Measurements from ENCODE around the gene DUOXA2.

DUOXA2 gene

GRCh38 chr15:45106002-45106790 lies 7.9 kb upstream of the DUOXA2 start:
- Histone ChIP-seq H3K27ac (ENCODE audit: low read depth, low read length) (no peak overlapping the region), H2BK15ac (replicated peaks; ENCODE audit: low read depth) (no peak overlapping the region), H3K4me2 (ENCODE audit: low read length) (no peak overlapping the region), H2AK5ac (ENCODE audit: low read length) (no peak overlapping the region), H3K4me1 (ENCODE audit: control insufficient read depth, low read depth, low read length) (no peaks in the 10 kb centered on the region), H3K23ac (ENCODE audit: low read length) (no peak overlapping the region), H3K18ac (ENCODE audit: low read length) (no peak overlapping the region), H3K56ac (ENCODE audit: low read length) (no peak overlapping the region), H3K36me3 (ENCODE audit: control insufficient read depth, insufficient read depth, low read length) (no peaks in the 10 kb centered on the region), H2BK120ac (ENCODE audit: low read depth, low read length) (no peak overlapping the region), H3K27me3 (ENCODE audit: insufficient read depth, low read length, poor library complexity) (peaks cover 13% of the 10 kb centered on the region), H3K79me1 (ENCODE audit: low read length) (no peaks in the 10 kb centered on the region), H2BK5ac (ENCODE audit: low read length) (no peak overlapping the region), H3K9ac (ENCODE audit: low read length) (no peak overlapping the region), H4K8ac (ENCODE audit: low read depth, low read length) (no peak overlapping the region), H3K4ac (ENCODE audit: low read depth, low read length) (no peak overlapping the region), H4K5ac (ENCODE audit: low read length) (no peak overlapping the region), H3K4me3 (ENCODE audit: low read length) (no peak overlapping the region), H3K79me2 (ENCODE audit: control insufficient read depth, insufficient read depth, low read length) (no peaks in the 10 kb centered on the region)
- no peak for DNase-seq
- whole genome bisulfite sequencing (ENCODE audit: extremely low coverage, insufficient coverage, low lambda C conversion rate) = no CpG with 5 or more reads among the region's 15 CpGs

- no peak overlapping the region for H3K27ac ChIP-seq (ENCODE audit: low read depth, low read length)
- H3K9ac ChIP-seq (ENCODE audit: low read length) = no peak overlapping the region
- no peak overlapping the region for H2BK120ac ChIP-seq (ENCODE audit: low read depth, low read length)
- no peak overlapping the region for H3K4ac ChIP-seq (ENCODE audit: low read depth, low read length)
- no peak overlapping the region for H3K4me3 ChIP-seq (ENCODE audit: low read length)
- no peak overlapping the region for H3K23ac ChIP-seq (ENCODE audit: low read length)
- no CpG with 5 or more reads among the region's 10 CpGs for WGBS (ENCODE audit: extremely low coverage, insufficient coverage, low lambda C conversion rate)
- H2BK15ac ChIP-seq (replicated peaks; ENCODE audit: low read depth) = no peak overlapping the region
- H3K79me1 ChIP-seq (ENCODE audit: low read length) = no peaks in the 10 kb centered on the region
- no peak overlapping the region for H2BK5ac ChIP-seq (ENCODE audit: low read length)
- no peak overlapping the region for H3K56ac ChIP-seq (ENCODE audit: low read length)
- no peak overlapping the region for H3K18ac ChIP-seq (ENCODE audit: low read length)
- H3K36me3 ChIP-seq (ENCODE audit: control insufficient read depth, insufficient read depth, low read length) = no peaks in the 10 kb centered on the region
- no peak overlapping the region for H3K4me2 ChIP-seq (ENCODE audit: low read length)
- DNase-seq = no peak
- H2AK5ac ChIP-seq (ENCODE audit: low read length) = no peak overlapping the region
- no peak overlapping the region for H4K8ac ChIP-seq (ENCODE audit: low read depth, low read length)
- H3K4me1 ChIP-seq (ENCODE audit: control insufficient read depth, low read depth, low read length) = no peaks in the 10 kb centered on the region
- no peaks in the 10 kb centered on the region for H3K79me2 ChIP-seq (ENCODE audit: control insufficient read depth, insufficient read depth, low read length)
- H4K5ac ChIP-seq (ENCODE audit: low read length) = no peak overlapping the region
- peaks cover 28% of the 10 kb centered on the region for H3K27me3 ChIP-seq (ENCODE audit: insufficient read depth, low read length, poor library complexity)
Observed at GRCh38 chr15:45107941-45108630, 6.0 kb upstream of the DUOXA2 start.

DNA sequence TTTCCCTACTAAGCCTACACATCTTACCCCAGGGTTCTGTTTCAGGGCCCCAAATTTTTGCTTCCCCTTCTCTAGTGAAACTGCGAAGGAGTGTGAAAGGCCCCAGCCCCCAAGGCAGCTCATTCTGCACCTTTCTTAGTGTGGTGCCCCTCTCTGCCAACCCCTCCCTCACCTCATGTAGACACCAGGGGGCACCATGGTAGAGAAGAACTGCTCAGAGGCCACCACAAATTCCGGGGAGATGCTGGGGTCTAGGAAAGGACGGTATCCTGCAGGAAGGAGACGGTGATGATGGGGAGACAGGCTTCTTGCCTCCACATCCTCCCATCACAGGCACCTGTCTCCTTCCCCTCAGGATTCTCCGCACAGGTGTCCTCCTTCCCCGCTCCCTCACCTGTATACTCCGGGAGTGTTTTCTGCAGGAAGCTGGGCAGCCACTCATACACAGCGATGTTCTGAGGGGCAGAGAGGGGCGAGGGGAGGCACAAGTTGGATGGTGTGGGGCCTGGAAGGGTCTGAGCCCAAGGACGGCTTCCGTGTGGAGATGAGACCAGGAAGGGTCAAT lies 3.8 kb upstream of the DUOXA2 start:
- no peak overlapping the region for H3K23ac ChIP-seq (ENCODE audit: low read length)
- DNase-seq = no peak
- H3K79me2 ChIP-seq (ENCODE audit: control insufficient read depth, insufficient read depth, low read length) = no peaks in the 10 kb centered on the region
- H3K27ac ChIP-seq (ENCODE audit: low read depth, low read length) = no peak overlapping the region
- no peaks in the 10 kb centered on the region for H3K36me3 ChIP-seq (ENCODE audit: control insufficient read depth, insufficient read depth, low read length)
- no peaks in the 10 kb centered on the region for H3K79me1 ChIP-seq (ENCODE audit: low read length)
- H2BK15ac ChIP-seq (replicated peaks; ENCODE audit: low read depth) = no peak overlapping the region
- H3K18ac ChIP-seq (ENCODE audit: low read length) = no peak overlapping the region
- no peak overlapping the region for H3K4ac ChIP-seq (ENCODE audit: low read depth, low read length)
- H3K9ac ChIP-seq (ENCODE audit: low read length) = no peak overlapping the region
- no peak overlapping the region for H4K5ac ChIP-seq (ENCODE audit: low read length)
- H3K4me2 ChIP-seq (ENCODE audit: low read length) = no peak overlapping the region
- H3K27me3 ChIP-seq (ENCODE audit: insufficient read depth, low read length, poor library complexity) = peaks cover 51% of the 10 kb centered on the region
- no peak overlapping the region for H3K4me3 ChIP-seq (ENCODE audit: low read length)
- no peak overlapping the region for H2BK120ac ChIP-seq (ENCODE audit: low read depth, low read length)
- H2BK5ac ChIP-seq (ENCODE audit: low read length) = no peak overlapping the region
- no peak overlapping the region for H3K56ac ChIP-seq (ENCODE audit: low read length)
- no peak overlapping the region for H2AK5ac ChIP-seq (ENCODE audit: low read length)
- H3K4me1 ChIP-seq (ENCODE audit: control insufficient read depth, low read depth, low read length) = no peaks in the 10 kb centered on the region
- no CpG with 5 or more reads among the region's 11 CpGs for WGBS (ENCODE audit: extremely low coverage, insufficient coverage, low lambda C conversion rate)
- no peak overlapping the region for H4K8ac ChIP-seq (ENCODE audit: low read depth, low read length)

DNA sequence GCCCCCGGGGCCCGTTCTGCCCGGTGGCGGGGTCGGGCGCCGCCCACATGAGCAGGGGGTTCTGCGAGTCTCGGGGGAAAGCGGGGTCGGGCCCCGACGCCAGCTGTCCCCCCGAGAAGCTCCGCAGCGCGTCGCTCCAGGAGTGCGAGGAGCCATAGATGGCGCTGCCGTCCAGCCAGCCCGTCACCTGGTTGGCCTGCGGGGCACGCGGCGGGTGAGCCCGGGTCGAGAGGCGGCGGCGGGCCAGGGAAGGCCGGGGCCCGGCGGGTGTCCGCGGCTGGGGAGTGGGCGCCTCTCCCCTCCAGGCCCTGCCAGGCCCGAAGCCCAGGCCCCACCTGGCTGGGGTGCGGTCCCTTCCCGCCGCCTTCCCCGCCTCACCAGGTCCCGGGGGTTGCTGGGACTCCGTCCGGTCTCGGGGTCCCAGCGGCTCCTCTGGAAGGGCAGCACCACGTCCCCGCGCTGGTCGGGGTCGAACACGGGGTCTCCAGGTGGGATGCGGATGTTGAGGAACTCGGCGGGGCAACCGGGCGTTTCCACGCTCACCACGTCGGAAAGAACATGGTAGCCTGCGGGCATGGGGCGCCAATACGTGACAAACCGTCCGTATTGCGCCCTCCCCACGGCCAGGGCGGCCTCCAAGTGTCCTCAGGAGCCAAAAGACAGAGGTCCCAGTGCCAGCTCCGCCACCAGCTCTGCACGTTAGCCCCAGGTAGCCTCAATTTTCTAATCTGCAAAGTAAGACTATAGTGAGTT lies 2.6 kb upstream of the DUOXA2 start:
- no peak overlapping the region for H3K56ac ChIP-seq (ENCODE audit: low read length)
- DNase-seq = no peak
- H3K9ac ChIP-seq (ENCODE audit: low read length) = no peak overlapping the region
- H3K4me2 ChIP-seq (ENCODE audit: low read length) = no peak overlapping the region
- no peak overlapping the region for H2AK5ac ChIP-seq (ENCODE audit: low read length)
- H3K23ac ChIP-seq (ENCODE audit: low read length) = no peak overlapping the region
- H2BK120ac ChIP-seq (ENCODE audit: low read depth, low read length) = no peak overlapping the region
- H3K4ac ChIP-seq (ENCODE audit: low read depth, low read length) = no peak overlapping the region
- no peak overlapping the region for H3K4me3 ChIP-seq (ENCODE audit: low read length)
- H2BK5ac ChIP-seq (ENCODE audit: low read length) = no peak overlapping the region
- no peak overlapping the region for H3K27ac ChIP-seq (ENCODE audit: low read depth, low read length)
- H3K4me1 ChIP-seq (ENCODE audit: control insufficient read depth, low read depth, low read length) = no peaks in the 10 kb centered on the region
- no peak overlapping the region for H3K18ac ChIP-seq (ENCODE audit: low read length)
- H4K5ac ChIP-seq (ENCODE audit: low read length) = no peak overlapping the region
- no peaks in the 10 kb centered on the region for H3K79me1 ChIP-seq (ENCODE audit: low read length)
- no peaks in the 10 kb centered on the region for H3K36me3 ChIP-seq (ENCODE audit: control insufficient read depth, insufficient read depth, low read length)
- no peak overlapping the region for H2BK15ac ChIP-seq (replicated peaks; ENCODE audit: low read depth)
- WGBS (ENCODE audit: extremely low coverage, insufficient coverage, low lambda C conversion rate) = no CpG with 5 or more reads among the region's 71 CpGs
- H3K27me3 ChIP-seq (ENCODE audit: insufficient read depth, low read length, poor library complexity) = peaks cover 63% of the 10 kb centered on the region
- H4K8ac ChIP-seq (ENCODE audit: low read depth, low read length) = no peak overlapping the region
- H3K79me2 ChIP-seq (ENCODE audit: control insufficient read depth, insufficient read depth, low read length) = no peaks in the 10 kb centered on the region

DNA sequence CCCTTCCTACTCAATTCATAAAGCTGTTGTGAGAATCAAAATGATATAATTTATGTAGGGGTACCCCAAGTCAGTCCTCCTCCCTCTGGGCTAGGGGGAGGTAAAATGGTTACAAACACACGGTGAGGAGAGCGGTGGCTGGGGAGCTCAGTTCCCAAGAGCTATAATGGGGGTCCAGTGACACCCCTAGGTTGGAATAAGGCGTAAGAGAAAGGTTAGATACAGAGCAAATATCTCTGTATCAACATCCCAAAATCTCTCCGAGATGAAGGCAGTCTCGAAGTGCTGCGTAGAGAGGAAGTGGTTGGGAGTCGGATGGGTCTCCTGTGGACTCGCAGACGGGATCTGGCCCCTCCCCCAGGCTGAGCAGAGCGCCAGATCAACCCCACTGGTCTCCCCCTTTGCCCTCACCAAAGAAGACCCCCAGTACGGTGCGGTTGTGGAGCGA lies 2.0 kb upstream of the DUOXA2 start:
- Histone ChIP-seq H3K9ac (ENCODE audit: low read length) (no peak overlapping the region), H3K79me1 (ENCODE audit: low read length) (no peaks in the 10 kb centered on the region), H3K27me3 (ENCODE audit: insufficient read depth, low read length, poor library complexity) (peaks cover 69% of the 10 kb centered on the region), H3K27ac (ENCODE audit: low read depth, low read length) (no peak overlapping the region), H2BK15ac (replicated peaks; ENCODE audit: low read depth) (no peak overlapping the region), H2AK5ac (ENCODE audit: low read length) (no peak overlapping the region), H2BK120ac (ENCODE audit: low read depth, low read length) (no peak overlapping the region), H3K23ac (ENCODE audit: low read length) (no peak overlapping the region), H4K8ac (ENCODE audit: low read depth, low read length) (no peak overlapping the region), H3K4me2 (ENCODE audit: low read length) (peak overlapping the region; percentile 32), H3K79me2 (ENCODE audit: control insufficient read depth, insufficient read depth, low read length) (no peaks in the 10 kb centered on the region), H3K18ac (ENCODE audit: low read length) (no peak overlapping the region), H4K5ac (ENCODE audit: low read length) (no peak overlapping the region), H3K4ac (ENCODE audit: low read depth, low read length) (no peak overlapping the region), H3K36me3 (ENCODE audit: control insufficient read depth, insufficient read depth, low read length) (no peaks in the 10 kb centered on the region), H2BK5ac (ENCODE audit: low read length) (no peak overlapping the region), H3K4me3 (ENCODE audit: low read length) (no peak overlapping the region), H3K4me1 (ENCODE audit: control insufficient read depth, low read depth, low read length) (no peaks in the 10 kb centered on the region), H3K56ac (ENCODE audit: low read length) (no peak overlapping the region)
- DNase-seq = no peak
- WGBS (ENCODE audit: extremely low coverage, insufficient coverage, low lambda C conversion rate) = no CpG with 5 or more reads among the region's 13 CpGs
